Activated naive CD4-positive, alpha-beta T cell treated with anti-CD3 and anti-CD28 coated beads for 36 hours (primary cell): ENCODE results near the gene SLC44A1. TPM values are rescaled to one million over a fixed set of nuclear protein-coding genes. Genes with fewer than 3 reads are reported as not detected.

ENCODE experiments used
- CTCF ChIA-PET: fragments of 350-600 bp; sonication (Branson Sonifier 250); formaldehyde crosslinking; loops from one replicate; lab custom pipeline; 2021; ENCODE audit warnings: antibody characterized with exemption; lab: Charles Lee
- DNase-seq: peaks from one replicate; pipeline ENCODE4 v3.0.0-alpha.2; 2020
- H3K27ac Mint-ChIP-seq: one replicate; pipeline ENCODE4 v1.8.0; 2021; ENCODE audit warnings: mild to moderate bottlenecking, mixed read lengths
- H3K27me3 Mint-ChIP-seq: one replicate; pipeline ENCODE4 v1.8.0; 2021; ENCODE audit warnings: low read depth, mixed read lengths
- H3K36me3 Mint-ChIP-seq: one replicate; pipeline ENCODE4 v1.8.0; 2021; ENCODE audit warnings: low read depth, mixed read lengths
- H3K4me1 Mint-ChIP-seq: one replicate; pipeline ENCODE4 v1.8.0; 2021; ENCODE audit warnings: low read depth, mixed read lengths
- H3K4me3 Mint-ChIP-seq: one replicate; pipeline ENCODE4 v1.8.0; 2021; ENCODE audit warnings: mild to moderate bottlenecking, moderate library complexity, mixed read lengths
- H3K9me3 Mint-ChIP-seq: one replicate; pipeline ENCODE4 v1.8.0; 2021; ENCODE audit warnings: mixed read lengths
- intact Hi-C: fragments of 100-400 bp; cut with micrococcal nuclease; formaldehyde crosslinking; loops from one replicate; pipeline ENCODE4 v1.15.1; 2023
- total RNA-seq, 2 experiments: library from RNA; stranded (reverse); gene quantifications; one replicate each; pipeline ENCODE4 v1.2.3, GENCODE V29; 2021

The SLC44A1 gene
- total RNA-seq, 2 experiments from 2014 or later, result 17.6 to 18.6 TPM

DNA sequence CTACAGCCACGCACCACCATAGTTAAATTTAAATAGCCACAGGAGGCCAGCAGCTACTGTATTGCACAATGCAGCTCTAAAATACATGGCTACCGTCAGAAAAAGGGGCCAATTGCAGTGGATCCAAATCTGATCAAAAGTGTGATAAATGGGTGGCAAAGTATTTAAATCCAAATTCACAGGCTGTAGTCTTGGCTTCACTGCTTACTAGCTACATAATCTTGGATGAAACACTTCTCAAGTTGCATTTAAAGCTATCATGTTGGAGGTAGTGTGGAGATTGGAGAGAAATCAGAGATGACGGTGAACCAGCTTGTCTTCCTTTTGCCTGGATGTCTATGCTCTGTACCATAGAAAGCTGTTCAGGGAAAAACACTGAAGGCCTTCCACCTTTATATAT lies 24.0 kb upstream of the SLC44A1 start:
- Mint-ChIP-seq H3K36me3 (no peaks in the 10 kb centered on the region), H3K27me3 (no peaks in the 10 kb centered on the region), H3K4me3 (no peak overlapping the region), H3K4me1 (no peaks in the 10 kb centered on the region), H3K27ac (no peak overlapping the region), H3K9me3 (peaks cover 23% of the 10 kb centered on the region)
- CTCF ChIA-PET, result no interaction called here
- intact Hi-C loops, result no loop called here
- no peak for DNase-seq

DNA sequence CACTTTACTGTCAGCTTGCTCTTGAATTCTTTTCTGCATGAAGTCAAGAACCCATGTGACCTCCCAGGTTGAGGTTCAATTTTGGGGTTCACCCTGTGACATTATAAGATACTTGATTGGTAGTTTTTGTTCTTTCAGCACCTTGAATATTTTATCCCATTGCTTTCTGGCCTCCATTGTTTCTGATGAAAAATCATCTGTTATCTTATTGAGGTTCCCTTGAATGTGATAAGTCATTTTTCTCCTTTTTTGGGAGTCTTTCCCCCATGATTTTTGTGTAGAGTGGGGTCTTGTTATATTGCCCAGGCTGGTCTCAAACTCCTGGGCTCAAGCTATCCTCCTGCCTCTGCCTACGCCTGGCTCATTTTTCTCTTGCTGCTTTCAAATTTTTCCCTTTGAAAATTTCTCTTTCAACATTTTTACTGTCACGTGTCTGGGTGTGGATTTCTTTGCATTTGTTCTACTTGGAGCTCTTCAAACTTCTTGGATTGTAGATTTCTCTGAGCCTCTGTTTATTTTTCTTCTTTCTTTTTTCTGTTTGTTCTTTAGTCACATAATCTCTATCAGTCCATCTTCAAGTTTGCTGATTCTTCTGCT lies 20.8 kb upstream of the SLC44A1 start:
- Mint-ChIP-seq H3K36me3 (no peaks in the 10 kb centered on the region), H3K4me3 (no peak overlapping the region), H3K27ac (no peak overlapping the region), H3K4me1 (no peaks in the 10 kb centered on the region), H3K9me3 (peaks cover 24% of the 10 kb centered on the region), H3K27me3 (peaks cover 2% of the 10 kb centered on the region)
- intact Hi-C loops, result no loop called here
- DNase-seq, result no peak
- CTCF ChIA-PET, result no interaction called here

DNA sequence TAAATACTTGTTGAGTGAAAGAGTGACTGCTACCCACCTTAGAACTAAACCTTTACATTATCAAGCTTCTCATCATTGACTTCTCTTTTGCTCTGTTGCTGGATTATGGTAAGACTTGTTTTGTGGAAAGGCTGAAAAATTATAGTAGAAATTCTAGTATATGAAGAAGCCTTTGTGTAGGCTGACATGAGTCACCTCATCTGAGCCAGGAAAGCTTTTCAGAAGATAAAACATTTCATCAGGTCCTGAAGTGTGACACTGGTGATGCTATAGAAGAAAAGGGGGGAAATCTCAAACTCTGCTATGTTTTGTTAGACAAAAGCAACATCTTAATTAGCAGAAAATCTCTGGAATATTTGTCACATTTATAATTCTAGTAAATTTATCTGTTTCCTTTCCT lies 18.4 kb upstream of the SLC44A1 start:
- Mint-ChIP-seq H3K27me3 (peaks cover 2% of the 10 kb centered on the region), H3K4me3 (no peak overlapping the region), H3K9me3 (peaks cover 24% of the 10 kb centered on the region), H3K4me1 (no peaks in the 10 kb centered on the region), H3K27ac (no peak overlapping the region), H3K36me3 (no peaks in the 10 kb centered on the region)
- intact Hi-C loops, result no loop called here
- CTCF ChIA-PET, result no interaction called here
- DNase-seq, result no peak

DNA sequence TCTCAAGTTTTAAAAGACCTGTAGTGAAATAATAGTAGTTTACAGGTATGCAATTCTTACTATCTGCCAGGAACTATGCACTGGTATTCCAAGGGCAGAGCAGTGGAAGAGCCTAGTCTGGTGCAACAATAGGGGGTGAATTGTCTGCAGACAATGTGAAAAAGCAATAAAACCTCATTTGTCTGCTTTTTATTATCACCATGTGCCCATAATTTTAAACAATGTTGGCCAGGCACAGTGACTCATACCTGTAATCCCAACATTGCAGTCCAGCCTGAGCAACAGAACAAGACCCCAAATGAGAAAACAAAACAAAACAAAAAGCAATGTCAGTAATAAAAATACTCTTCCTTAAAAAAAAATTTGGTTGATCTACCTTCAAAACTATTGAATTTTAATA lies 12.2 kb upstream of the SLC44A1 start:
- no peaks in the 10 kb centered on the region for H3K9me3 Mint-ChIP-seq
- H3K27ac Mint-ChIP-seq, result no peak overlapping the region
- no peak overlapping the region for H3K4me3 Mint-ChIP-seq
- peaks cover 3% of the 10 kb centered on the region for H3K27me3 Mint-ChIP-seq
- intact Hi-C loops, result no loop called here
- CTCF ChIA-PET, result no interaction called here
- H3K4me1 Mint-ChIP-seq, result no peaks in the 10 kb centered on the region
- H3K36me3 Mint-ChIP-seq, result no peaks in the 10 kb centered on the region
- DNase-seq, result no peak

DNA sequence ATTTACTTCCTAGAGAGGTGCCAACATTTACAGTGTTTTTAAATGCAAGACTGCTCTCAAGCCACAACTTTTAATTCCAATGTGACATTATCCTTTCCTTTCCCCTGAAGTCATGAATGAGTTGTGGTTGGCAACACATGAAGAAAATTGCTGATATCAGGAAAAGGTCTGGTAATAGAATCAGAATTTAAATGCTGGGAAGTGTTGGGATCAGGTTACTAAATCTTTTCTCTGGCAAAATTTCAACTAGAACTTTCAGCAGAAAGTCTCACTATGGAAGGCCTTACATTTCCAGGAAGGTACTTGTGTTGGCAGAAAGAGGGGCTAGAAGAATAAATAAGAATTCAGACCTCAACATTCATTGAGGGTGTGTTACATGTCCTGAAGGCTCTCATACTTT lies 10.6 kb upstream of the SLC44A1 start:
- no peak for DNase-seq
- Mint-ChIP-seq H3K36me3 (no peaks in the 10 kb centered on the region), H3K4me1 (no peaks in the 10 kb centered on the region), H3K27ac (no peak overlapping the region), H3K27me3 (peaks cover 3% of the 10 kb centered on the region), H3K4me3 (no peak overlapping the region), H3K9me3 (no peaks in the 10 kb centered on the region)
- intact Hi-C loops, result no loop called here
- CTCF ChIA-PET, result no interaction called here

DNA sequence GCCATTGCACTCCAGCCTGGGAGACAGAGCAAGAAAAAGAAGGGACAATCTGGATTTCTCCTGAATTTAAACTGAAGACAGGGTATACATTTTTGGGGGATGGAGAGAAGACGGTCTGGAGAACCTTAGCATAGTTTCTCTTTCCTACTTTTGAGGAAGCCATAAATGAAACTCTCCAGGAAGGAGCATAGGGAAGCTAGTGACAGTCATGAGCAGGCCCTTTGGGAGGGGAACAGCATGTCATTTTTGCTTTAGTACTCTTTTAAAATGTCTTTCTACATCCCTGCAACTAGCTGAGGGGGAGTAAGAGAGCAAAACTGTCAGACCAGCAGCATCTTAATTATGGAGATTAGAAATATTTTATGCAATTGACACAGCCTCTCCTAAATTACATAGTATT lies 8.2 kb upstream of the SLC44A1 start:
- no peak for DNase-seq
- Mint-ChIP-seq H3K27ac (no peak overlapping the region), H3K36me3 (no peaks in the 10 kb centered on the region), H3K4me3 (no peak overlapping the region), H3K4me1 (no peaks in the 10 kb centered on the region), H3K9me3 (no peaks in the 10 kb centered on the region), H3K27me3 (peaks cover 8% of the 10 kb centered on the region)
- intact Hi-C loops, result no loop called here
- CTCF ChIA-PET, result no interaction called here

DNA sequence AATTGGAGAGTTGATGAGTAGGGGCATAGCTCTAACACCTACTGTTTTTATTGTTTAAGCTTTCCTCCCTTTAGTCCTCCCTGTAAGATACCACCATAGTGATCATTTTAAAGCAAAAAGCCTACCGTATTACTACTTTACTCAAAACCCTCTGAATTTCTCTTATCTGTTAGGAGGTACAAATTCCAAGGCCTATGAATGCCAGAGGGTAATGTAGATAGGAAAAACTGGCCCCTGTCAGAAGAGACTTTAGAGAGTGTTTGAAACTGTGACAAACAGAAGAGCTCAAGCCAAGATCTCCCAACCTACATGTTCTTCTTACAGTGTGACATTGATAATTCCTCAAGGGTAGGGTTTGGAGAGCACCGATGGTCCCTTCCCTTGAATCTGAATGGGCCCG lies 7.2 kb upstream of the SLC44A1 start:
- no peak overlapping the region for H3K27ac Mint-ChIP-seq
- no peak overlapping the region for H3K4me3 Mint-ChIP-seq
- H3K27me3 Mint-ChIP-seq, result peaks cover 12% of the 10 kb centered on the region
- no peaks in the 10 kb centered on the region for H3K36me3 Mint-ChIP-seq
- no peaks in the 10 kb centered on the region for H3K9me3 Mint-ChIP-seq
- intact Hi-C loops, result no loop called here
- no peaks in the 10 kb centered on the region for H3K4me1 Mint-ChIP-seq
- DNase-seq, result no peak
- CTCF ChIA-PET, result no interaction called here

DNA sequence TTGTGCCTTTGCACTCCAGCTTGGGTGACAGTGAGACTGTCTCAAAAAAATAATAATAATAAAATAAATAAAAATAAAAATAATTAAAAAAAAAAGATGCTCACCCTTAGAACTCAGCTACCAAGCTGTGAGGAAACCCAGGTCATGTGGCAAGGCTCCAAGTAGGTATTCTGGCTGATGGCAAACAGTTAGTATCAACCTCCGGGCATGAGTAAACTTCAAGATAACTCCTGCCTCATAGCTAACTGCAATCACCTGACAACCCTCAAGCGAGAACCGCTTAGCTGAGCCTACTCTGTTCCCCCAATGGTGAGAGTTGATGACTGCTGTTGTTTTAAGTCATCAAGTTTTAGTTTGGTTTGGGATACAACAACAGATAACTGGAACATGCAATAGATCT lies 6.1 kb upstream of the SLC44A1 start:
- H3K27ac Mint-ChIP-seq, result no peak overlapping the region
- peaks cover 6% of the 10 kb centered on the region for H3K4me1 Mint-ChIP-seq
- peaks cover 14% of the 10 kb centered on the region for H3K27me3 Mint-ChIP-seq
- no peak overlapping the region for H3K4me3 Mint-ChIP-seq
- intact Hi-C loops, result no loop called here
- no peaks in the 10 kb centered on the region for H3K36me3 Mint-ChIP-seq
- no peak for DNase-seq
- no peaks in the 10 kb centered on the region for H3K9me3 Mint-ChIP-seq
- CTCF ChIA-PET, result no interaction called here

DNA sequence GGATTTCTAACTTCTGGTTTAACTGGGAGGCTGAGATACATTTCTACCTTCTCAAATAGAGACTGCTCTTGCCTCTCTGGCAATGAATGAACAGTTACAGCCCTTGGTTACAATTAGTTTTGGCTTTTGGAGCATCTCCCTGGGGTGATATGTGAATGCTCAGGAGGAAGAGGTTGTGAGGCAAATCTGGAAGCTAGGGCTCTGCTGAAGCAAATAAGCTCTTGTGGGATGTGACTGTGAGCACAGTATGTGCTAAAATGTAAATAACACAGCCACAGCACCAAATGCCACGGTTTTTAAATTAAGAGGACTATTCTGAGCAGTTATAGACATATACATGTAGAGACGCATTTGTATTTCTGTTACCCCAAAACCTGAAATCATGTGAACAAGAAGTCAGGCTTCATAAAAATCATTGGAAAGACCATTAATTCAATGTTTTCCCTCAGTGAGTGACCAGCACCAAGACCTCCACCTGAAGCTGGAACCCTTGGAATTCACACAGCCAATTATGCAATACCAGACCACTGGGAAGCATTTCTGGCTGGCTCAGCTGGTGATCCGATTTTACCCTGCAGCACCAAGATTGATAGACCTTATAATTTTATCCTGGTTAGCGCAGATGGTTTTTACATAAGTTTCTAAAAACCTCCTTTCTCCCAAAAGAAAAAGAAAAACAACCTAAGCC lies 3.0 kb upstream of the SLC44A1 start:
- DNase-seq, result no peak
- no peaks in the 10 kb centered on the region for H3K36me3 Mint-ChIP-seq
- peaks cover 14% of the 10 kb centered on the region for H3K27me3 Mint-ChIP-seq
- CTCF ChIA-PET, result interaction anchor here (0.9 kb wide), 1 partner anchor 174 kb away, joined by 3 read pairs; no protein-coding TSS in a partner anchor
- intact Hi-C loops, result loop anchor here (5.0 kb wide), 2 partner anchors 116 to 479 kb away; partner anchors contain the start of gene NIPSNAP3B
- no peaks in the 10 kb centered on the region for H3K9me3 Mint-ChIP-seq
- peaks cover 15% of the 10 kb centered on the region for H3K4me1 Mint-ChIP-seq
- H3K4me3 Mint-ChIP-seq, result no peak overlapping the region
- H3K27ac Mint-ChIP-seq, result no peak overlapping the region

DNA sequence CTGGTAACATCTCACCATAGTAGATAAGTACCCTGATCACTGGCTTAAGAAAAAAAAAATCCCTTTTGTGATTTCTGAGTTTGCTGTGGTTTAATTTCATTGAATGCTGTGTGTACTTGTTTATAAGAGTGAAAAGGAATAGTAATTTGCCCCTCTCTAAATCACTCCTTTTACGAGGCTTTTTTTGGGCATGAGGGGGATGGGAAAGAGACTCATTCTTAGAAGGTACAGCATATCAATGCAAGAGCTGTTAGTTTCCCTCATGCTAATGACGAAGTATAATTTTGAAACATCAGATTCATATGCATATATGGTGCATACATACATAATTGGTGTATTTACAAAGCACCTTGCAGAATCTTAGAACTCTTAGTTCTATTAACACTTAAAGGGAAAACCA lies 2.4 kb upstream of the SLC44A1 start:
- Mint-ChIP-seq H3K27ac (no peak overlapping the region), H3K4me3 (no peak overlapping the region), H3K36me3 (no peaks in the 10 kb centered on the region), H3K9me3 (no peaks in the 10 kb centered on the region), H3K4me1 (peaks cover 15% of the 10 kb centered on the region), H3K27me3 (peaks cover 14% of the 10 kb centered on the region)
- CTCF ChIA-PET, result no interaction called here
- intact Hi-C loops, result loop anchor here (5.0 kb wide), 2 partner anchors 115 to 480 kb away; partner anchors contain the start of gene NIPSNAP3B
- DNase-seq, result no peak

DNA sequence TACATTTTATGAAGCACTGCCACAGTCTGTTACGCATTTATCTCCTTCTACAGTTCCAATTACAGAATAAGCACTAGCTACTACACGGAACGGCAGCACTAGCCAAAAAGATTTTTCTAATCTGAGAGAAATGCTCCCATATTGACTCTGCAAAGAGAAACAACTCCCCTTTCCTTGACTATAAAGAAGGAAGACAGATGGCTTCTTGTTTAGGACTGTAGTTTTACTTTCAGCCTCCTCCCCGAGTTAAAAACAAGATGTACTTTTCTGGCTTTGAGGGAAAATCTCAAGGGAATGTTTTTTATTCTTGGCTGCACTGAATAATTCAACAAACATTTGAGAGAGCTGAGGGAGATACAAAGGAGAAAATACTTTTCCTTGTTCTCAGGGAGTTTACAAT lies 1.9 kb upstream of the SLC44A1 start:
- no peak for DNase-seq
- H3K4me1 Mint-ChIP-seq, result peaks cover 15% of the 10 kb centered on the region
- H3K4me3 Mint-ChIP-seq, result no peak overlapping the region
- H3K36me3 Mint-ChIP-seq, result no peaks in the 10 kb centered on the region
- H3K27ac Mint-ChIP-seq, result no peak overlapping the region
- intact Hi-C loops, result loop anchor here (5.0 kb wide), 2 partner anchors 115 to 480 kb away; partner anchors contain the start of gene NIPSNAP3B
- H3K27me3 Mint-ChIP-seq, result peaks cover 14% of the 10 kb centered on the region
- CTCF ChIA-PET, result no interaction called here
- no peaks in the 10 kb centered on the region for H3K9me3 Mint-ChIP-seq

DNA sequence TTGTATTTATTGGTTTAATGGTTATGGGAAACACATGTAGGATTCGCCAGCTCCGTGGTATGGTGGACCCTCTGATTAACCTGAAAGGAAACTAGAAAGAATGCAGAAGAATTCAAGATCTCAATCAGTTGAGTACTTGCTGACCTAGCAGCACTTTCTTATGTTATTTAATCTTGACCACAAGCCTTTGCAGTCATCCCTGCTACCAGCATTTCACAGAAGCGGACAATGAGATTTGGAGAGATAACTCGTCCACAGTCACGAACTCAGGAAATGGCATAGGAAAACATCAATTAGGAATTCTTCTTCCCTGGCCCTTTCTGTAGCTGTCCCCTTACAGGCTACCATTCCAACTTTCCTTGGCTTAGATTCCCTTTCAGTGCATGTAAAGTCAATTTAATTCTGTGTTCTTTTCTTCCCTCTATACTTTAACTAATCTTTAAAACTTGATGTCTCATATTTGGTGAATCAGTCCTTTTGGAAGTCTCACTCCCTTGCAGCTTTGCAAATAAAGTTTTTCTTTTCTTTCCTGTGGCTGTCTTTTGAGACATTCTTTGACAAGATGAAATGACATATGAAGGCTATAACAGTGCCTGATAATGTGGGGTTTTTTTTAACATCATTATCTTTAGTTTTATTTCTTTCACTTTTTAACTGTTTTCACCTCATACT lies 1.3 kb upstream of the SLC44A1 start:
- H3K4me3 Mint-ChIP-seq, result no peak overlapping the region
- H3K4me1 Mint-ChIP-seq, result peaks cover 15% of the 10 kb centered on the region
- no peaks in the 10 kb centered on the region for H3K36me3 Mint-ChIP-seq
- DNase-seq, result no peak
- no peaks in the 10 kb centered on the region for H3K9me3 Mint-ChIP-seq
- CTCF ChIA-PET, result interaction anchor here (1.5 kb wide), 1 partner anchor 11 kb away, joined by 3 read pairs; no protein-coding TSS in a partner anchor
- intact Hi-C loops, result loop anchor here (5.0 kb wide), 2 partner anchors 114 to 481 kb away; partner anchors contain the start of gene NIPSNAP3B
- no peak overlapping the region for H3K27ac Mint-ChIP-seq
- peaks cover 14% of the 10 kb centered on the region for H3K27me3 Mint-ChIP-seq
